HCT116 (cell line): ENCODE results near the gene GSTM4. TPM values are rescaled to one million over a fixed set of nuclear protein-coding genes. Genes with fewer than 3 reads are reported as not detected.

Experiments used
- ATAC-seq: fragments of 200-7000 bp; cut with Tn5 transposase; 2 replicates; pipeline ENCODE4 v1.9.1; 2020; ENCODE audit warnings: mild to moderate bottlenecking, moderate library complexity
- BruUV-seq: library from RNA; stranded (reverse); fragments of 400-500 nt; replicated peaks from 2 replicates; lab custom pipeline; 2021; lab: Mats Ljungman, UMichigan
- CTCF ChIA-PET: fragments of 300-600 bp; sonication (Branson Sonifier 250); formaldehyde crosslinking; loops from one replicate; lab custom pipeline; 2021; ENCODE audit warnings: antibody characterized with exemption; lab: Charles Lee
- POLR2A ChIA-PET: fragments of 300-600, 350-600 bp; sonication (Branson Sonifier 250); formaldehyde crosslinking; loops from one replicate; lab custom pipeline; 2021; ENCODE audit warnings: antibody characterized with exemption; lab: Charles Lee
- RAD21 ChIA-PET, 2 experiments: fragments of 300-600 bp; sonication (Branson Sonifier 250); formaldehyde crosslinking; loops; one replicate each; lab custom pipeline; 2023; ENCODE audit warnings: low total read pairs in 2 of 2; ENCODE audit not compliant: uncharacterized antibody in 2 of 2, unreplicated experiment in 2 of 2, low non-redundant PET in 1 of 2; lab: Charles Lee
- DNase-seq: peaks from one replicate; pipeline ENCODE4 v3.0.0-alpha.2; 2010; ENCODE audit warnings: low read depth, low spot score
- H2AFZ ChIP-seq: fragments of 200-600 bp; shearing (Covaris generic), sonication (generic); 2 replicates; pipeline ENCODE4 v1.6.1; 2017; ENCODE audit warnings: low read depth, mixed run types, mixed read lengths, antibody characterized with exemption, low read length; ENCODE audit not compliant: poor library complexity, severe bottlenecking
- H3K27ac ChIP-seq: 2 replicates; pipeline ENCODE4 v1.5.1; 2012; ENCODE audit warnings: low read depth, low read length
- H3K27me3 ChIP-seq: fragments of 200-600 bp; sonication (generic); 2 replicates; pipeline ENCODE4 v1.6.1; 2016; ENCODE audit warnings: mixed run types, low read length, mixed read lengths; ENCODE audit not compliant: insufficient read depth
- H3K36me3 ChIP-seq, 2 experiments: fragments of 200-500 bp in 1 of 2; fragments of 200-600 bp in 1 of 2; sonication (Bioruptor generic) in 1 of 2; sonication (generic) in 1 of 2; 2 replicates each; pipeline versions ENCODE4 v1.5.1 to v1.6.1; 2014 to 2016; ENCODE audit warnings: low read length in 2 of 2, inconsistent platforms in 1 of 2, mixed read lengths in 1 of 2, mixed run types in 1 of 2; ENCODE audit not compliant: insufficient read depth in 2 of 2, control insufficient read depth in 1 of 2
- H3K4me1 ChIP-seq, 2 experiments: fragments of 200-600 bp in 1 of 2; sonication (generic) in 1 of 2; 2 replicates each; pipeline versions ENCODE4 v1.5.1 to v1.6.1; 2012 to 2017; ENCODE audit warnings: low read length in 2 of 2, inconsistent platforms in 1 of 2, mild to moderate bottlenecking in 1 of 2, mixed read lengths in 1 of 2, mixed run types in 1 of 2, moderate library complexity in 1 of 2; ENCODE audit not compliant: insufficient read depth in 2 of 2, control insufficient read depth in 1 of 2
- H3K4me2 ChIP-seq: fragments of 200-600 bp; sonication (generic); 2 replicates; pipeline ENCODE4 v1.6.1; 2017; ENCODE audit warnings: mixed run types, low read length, mixed read lengths
- H3K4me3 ChIP-seq, 2 experiments: fragments of 200-600 bp in 1 of 2; sonication (generic) in 1 of 2; replicated peaks in 1 of 2; 2 replicates each; pipeline ENCODE4 v1.5.1; 2011 to 2016; ENCODE audit warnings: low read length in 2 of 2, control low read depth in 1 of 2, low read depth in 1 of 2, mild to moderate bottlenecking in 1 of 2, mixed read lengths in 1 of 2, mixed run types in 1 of 2
- H3K79me2 ChIP-seq: fragments of 200-600 bp; sonication (generic); 2 replicates; pipeline ENCODE4 v1.6.1; 2017; ENCODE audit warnings: mild to moderate bottlenecking, mixed run types, low read length, moderate library complexity, mixed read lengths; ENCODE audit not compliant: insufficient read depth
- H3K9ac ChIP-seq: fragments of 200-600 bp; sonication (generic); 2 replicates; pipeline ENCODE4 v1.6.1; 2016; ENCODE audit warnings: low read length, mixed read lengths
- H3K9me2 ChIP-seq: fragments of 200-600 bp; sonication (generic), shearing (Covaris generic); 2 replicates; pipeline ENCODE4 v1.6.1; 2017; ENCODE audit warnings: mixed run types, mild to moderate bottlenecking, moderate library complexity; ENCODE audit not compliant: insufficient read depth
- H3K9me3 ChIP-seq, 2 experiments: fragments of 200-500 bp in 1 of 2; fragments of 200-600 bp in 1 of 2; sonication (Bioruptor generic) in 1 of 2; sonication (generic) in 1 of 2; 2 replicates each; pipeline ENCODE4 v1.6.1; 2014 to 2017; ENCODE audit warnings: low read length in 2 of 2, mixed read lengths in 2 of 2, inconsistent platforms in 1 of 2, low read depth in 1 of 2, mild to moderate bottlenecking in 1 of 2, mixed run types in 1 of 2, moderate library complexity in 1 of 2; ENCODE audit not compliant: control insufficient read depth in 1 of 2, insufficient read depth in 1 of 2
- H4K20me1 ChIP-seq: fragments of 200-600 bp; sonication (generic), shearing (Covaris generic); 2 replicates; pipeline ENCODE4 v1.6.1; 2017; ENCODE audit warnings: mixed run types, mild to moderate bottlenecking, moderate library complexity; ENCODE audit not compliant: insufficient read depth
- CEBPB ChIP-seq: IDR thresholded peaks from 2 replicates; pipeline ENCODE4 v1.6.1; 2012; ENCODE audit warnings: low read depth
- CTCF ChIP-seq, 3 experiments: fragments of 200-600 bp in 1 of 3; sonication (generic) in 1 of 3; IDR thresholded peaks in 2 of 3; conservative IDR thresholded peaks in 1 of 3; 2 replicates each; pipeline ENCODE4 v1.5.1; 2012 to 2017; ENCODE audit warnings: low read depth in 2 of 3, low read length in 2 of 3, antibody characterized with exemption in 1 of 3, borderline replicate concordance in 1 of 3, control low read depth in 1 of 3, mild to moderate bottlenecking in 1 of 3, mixed read lengths in 1 of 3, mixed run types in 1 of 3, moderate library complexity in 1 of 3; ENCODE audit not compliant: insufficient read depth in 1 of 3
- EGR1 ChIP-seq: IDR thresholded peaks from 2 replicates; pipeline ENCODE4 v1.6.1; 2012; ENCODE audit warnings: low read depth
- ELF1 ChIP-seq: IDR thresholded peaks from 2 replicates; pipeline ENCODE4 v1.6.1; 2012; ENCODE audit warnings: low read depth, borderline replicate concordance
- FOSL1 ChIP-seq: IDR thresholded peaks from 2 replicates; pipeline ENCODE4 v1.6.1; 2012; ENCODE audit warnings: low read depth
- MAX ChIP-seq: IDR thresholded peaks from 2 replicates; pipeline ENCODE4 v1.6.1; 2012
- POLR2AphosphoS5 ChIP-seq: IDR thresholded peaks from 2 replicates; pipeline ENCODE4 v1.6.1; 2011; ENCODE audit warnings: mild to moderate bottlenecking, low read depth, low read length, moderate library complexity
- SP1 ChIP-seq: IDR thresholded peaks from 2 replicates; pipeline ENCODE4 v1.6.1; 2012; ENCODE audit warnings: low read depth
- TCF7L2 ChIP-seq: IDR thresholded peaks from 2 replicates; pipeline ENCODE4 v1.7.0; 2011; ENCODE audit warnings: borderline replicate concordance, inconsistent platforms; ENCODE audit not compliant: insufficient read depth, insufficient read length; ENCODE audit errors: extremely low read depth
- ZFX ChIP-seq: fragments of 450-650 bp; IDR thresholded peaks from 2 replicates; pipeline ENCODE4 v1.6.1; 2017
- ZNF274 ChIP-seq: fragments of 200-500 bp; sonication (Bioruptor generic); IDR thresholded peaks from 2 replicates; pipeline ENCODE4 v1.6.1; 2014; ENCODE audit warnings: mild to moderate bottlenecking, low read depth, low read length, inconsistent platforms
- intact Hi-C: fragments of 100-400 bp; cut with micrococcal nuclease; formaldehyde crosslinking; loops from 2 replicates; pipeline ENCODE4 v1.10.0; 2022
- total RNA-seq: library from RNA; stranded (reverse); gene quantifications from one replicate; pipeline ENCODE4 v1.2.1, GENCODE V29; 2021; ENCODE audit not compliant: unreplicated experiment
- TF ChIP-seq, protein P1 (sequence below): IDR thresholded peaks from 2 replicates; pipeline ENCODE4 v1.6.1; 2012; ENCODE audit warnings: low read depth
- TF ChIP-seq, protein P2 (sequence below): IDR thresholded peaks from 2 replicates; pipeline ENCODE4 v1.6.1; 2012

Gene GSTM4
- total RNA-seq, 1 experiment from 2014 or later = 15.9 TPM

DNA sequence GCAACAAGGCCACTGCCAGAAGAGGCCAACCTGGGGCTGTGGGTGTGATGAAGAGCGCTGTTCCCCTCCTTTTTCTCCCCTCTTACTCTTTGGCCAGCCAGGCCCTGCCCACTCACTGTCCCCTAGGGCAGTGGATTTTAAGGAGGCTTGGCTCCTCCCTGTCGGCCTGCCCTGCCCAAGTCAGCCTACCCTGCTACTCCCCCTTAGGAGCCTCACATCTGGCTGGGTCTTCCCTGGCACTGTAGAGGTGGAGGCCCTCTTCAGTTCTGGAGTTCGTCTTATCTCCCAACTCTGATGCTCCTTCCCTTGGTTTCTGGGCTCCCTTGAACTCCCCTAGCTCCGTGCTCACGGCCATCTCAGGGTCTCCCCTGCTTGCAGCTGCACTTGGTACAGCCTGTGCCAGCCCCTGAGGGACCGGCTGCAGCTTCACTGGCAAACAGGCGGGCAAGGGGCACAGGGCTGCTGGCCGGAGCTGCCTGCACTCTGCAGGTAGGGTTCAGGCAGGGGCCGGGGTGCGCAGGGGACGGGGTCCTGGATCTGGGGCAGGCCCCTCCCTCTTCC is 32.2 kb upstream of the GSTM4 start (continued):
- TF ChIP-seq, protein P1, sequence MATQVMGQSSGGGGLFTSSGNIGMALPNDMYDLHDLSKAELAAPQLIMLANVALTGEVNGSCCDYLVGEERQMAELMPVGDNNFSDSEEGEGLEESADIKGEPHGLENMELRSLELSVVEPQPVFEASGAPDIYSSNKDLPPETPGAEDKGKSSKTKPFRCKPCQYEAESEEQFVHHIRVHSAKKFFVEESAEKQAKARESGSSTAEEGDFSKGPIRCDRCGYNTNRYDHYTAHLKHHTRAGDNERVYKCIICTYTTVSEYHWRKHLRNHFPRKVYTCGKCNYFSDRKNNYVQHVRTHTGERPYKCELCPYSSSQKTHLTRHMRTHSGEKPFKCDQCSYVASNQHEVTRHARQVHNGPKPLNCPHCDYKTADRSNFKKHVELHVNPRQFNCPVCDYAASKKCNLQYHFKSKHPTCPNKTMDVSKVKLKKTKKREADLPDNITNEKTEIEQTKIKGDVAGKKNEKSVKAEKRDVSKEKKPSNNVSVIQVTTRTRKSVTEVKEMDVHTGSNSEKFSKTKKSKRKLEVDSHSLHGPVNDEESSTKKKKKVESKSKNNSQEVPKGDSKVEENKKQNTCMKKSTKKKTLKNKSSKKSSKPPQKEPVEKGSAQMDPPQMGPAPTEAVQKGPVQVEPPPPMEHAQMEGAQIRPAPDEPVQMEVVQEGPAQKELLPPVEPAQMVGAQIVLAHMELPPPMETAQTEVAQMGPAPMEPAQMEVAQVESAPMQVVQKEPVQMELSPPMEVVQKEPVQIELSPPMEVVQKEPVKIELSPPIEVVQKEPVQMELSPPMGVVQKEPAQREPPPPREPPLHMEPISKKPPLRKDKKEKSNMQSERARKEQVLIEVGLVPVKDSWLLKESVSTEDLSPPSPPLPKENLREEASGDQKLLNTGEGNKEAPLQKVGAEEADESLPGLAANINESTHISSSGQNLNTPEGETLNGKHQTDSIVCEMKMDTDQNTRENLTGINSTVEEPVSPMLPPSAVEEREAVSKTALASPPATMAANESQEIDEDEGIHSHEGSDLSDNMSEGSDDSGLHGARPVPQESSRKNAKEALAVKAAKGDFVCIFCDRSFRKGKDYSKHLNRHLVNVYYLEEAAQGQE = no peak
- TF ChIP-seq TCF7L2 (no peak), CTCF (IDR thresholded peaks at IDR 0.05 in 2 of 3, conservative IDR thresholded peaks at IDR 0.05 in 1 of 3; ENCODE audit: borderline replicate concordance in 1 of 3, insufficient read depth in 1 of 3, low read depth in 2 of 3, low read length in 2 of 3) (no peak), MAX (no peak)
- TF ChIP-seq, all 23 proteins: peak for 0

DNA sequence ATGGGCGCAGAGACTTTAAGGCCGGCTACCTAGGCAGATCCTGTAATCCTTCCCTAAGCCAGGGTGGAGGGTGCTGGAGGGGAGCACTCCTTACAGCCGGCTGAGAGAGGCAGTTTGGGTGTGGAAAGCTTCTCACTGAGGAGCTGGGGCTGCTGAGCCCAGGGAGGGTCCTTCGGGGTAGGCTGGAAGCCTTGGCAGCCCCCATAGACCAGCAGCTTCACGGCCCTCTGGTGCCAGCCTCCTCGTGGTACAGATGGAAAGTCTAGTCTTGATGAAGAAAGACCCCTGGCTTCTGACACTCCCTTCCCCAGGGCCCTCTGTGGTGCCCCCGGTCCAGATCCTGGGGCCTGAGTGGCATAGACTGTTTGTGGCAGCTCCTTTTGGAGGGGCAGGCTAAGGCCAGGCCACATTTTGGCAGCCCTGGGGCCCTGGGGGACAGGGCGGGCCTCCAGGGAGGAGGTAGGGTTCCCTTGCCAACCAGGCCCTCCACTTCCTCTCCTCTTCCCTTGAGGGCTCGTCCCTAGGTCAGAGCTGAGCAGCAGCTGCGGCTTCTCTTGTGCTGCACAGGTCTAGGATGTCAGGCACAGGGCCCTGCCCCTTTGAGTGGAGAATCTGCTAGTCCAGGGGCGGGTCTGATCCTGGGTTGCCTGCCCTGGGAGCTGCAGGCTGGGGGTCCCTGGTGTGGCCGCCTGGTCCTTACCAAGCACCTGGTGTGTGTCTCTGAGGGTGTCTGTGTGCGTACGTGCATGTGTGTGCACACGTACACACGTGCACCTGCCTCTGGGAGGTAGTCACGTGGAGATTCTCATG is 31.5 kb upstream of the GSTM4 start:
- Histone ChIP-seq H3K4me3 (no peak overlapping the region), H3K4me2 (no peak overlapping the region), H3K27ac (no peak overlapping the region), H3K36me3 (peaks cover 0 to 11% of the 10 kb centered on the region in 2 experiments; a peak in 2 of 4 replicates), H3K9me3 (no peaks in the 10 kb centered on the region), H2AFZ (no peak overlapping the region), H3K79me2 (peaks cover 53% of the 10 kb centered on the region), H3K9me2 (no peaks in the 10 kb centered on the region), H4K20me1 (no peaks in the 10 kb centered on the region), H3K4me1 (peaks cover 13 to 28% of the 10 kb centered on the region in 2 experiments; a peak in 3 of 4 replicates), H3K9ac (no peak overlapping the region), H3K27me3 (no peaks in the 10 kb centered on the region)
- ATAC-seq = no peak
- no TSS peak for BruUV-seq
- no peak for DNase-seq
- CTCF ChIA-PET = interaction anchor here (1.8 kb wide), 1 partner anchor 15 kb away, joined by 7 read pairs; no protein-coding TSS in a partner anchor
- intact Hi-C loops = no loop called here
- POLR2A ChIA-PET = no interaction called here
- RAD21 ChIA-PET = no interaction called here
- TF ChIP-seq ZFX (no peak), ELF1 (no peak), ZNF274 (no peak), FOSL1 (no peak), TCF7L2 (no peak), EGR1 (no peak), POLR2AphosphoS5 (no peak), SP1 (no peak), CEBPB (no peak)
- TF ChIP-seq, protein P2, sequence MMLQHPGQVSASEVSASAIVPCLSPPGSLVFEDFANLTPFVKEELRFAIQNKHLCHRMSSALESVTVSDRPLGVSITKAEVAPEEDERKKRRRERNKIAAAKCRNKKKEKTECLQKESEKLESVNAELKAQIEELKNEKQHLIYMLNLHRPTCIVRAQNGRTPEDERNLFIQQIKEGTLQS = no peak
